Measurements from ENCODE around the gene LMO3.

LMO3 gene

GRCh38 chr12:16579041-16579440, 26.9 kb downstream of the LMO3 start:
- no peak for TF ChIP-seq CTCF (conservative IDR thresholded peaks at IDR 0.05; ENCODE audit: low read depth, low read length)
- H3K4me3 ChIP-seq (IDR thresholded peaks at IDR 0.05; ENCODE audit: insufficient read depth, low read depth, low read length): no peak overlapping the region
- no peak overlapping the region for H2AFZ ChIP-seq (ENCODE audit: low read depth)
- H3K4me1 ChIP-seq (ENCODE audit: low read depth, poor library complexity, severe bottlenecking): no peaks in the 10 kb centered on the region
- no peaks in the 10 kb centered on the region for H3K79me2 ChIP-seq (ENCODE audit: insufficient read depth, low read depth)
- H3K27me3 ChIP-seq (ENCODE audit: insufficient read depth, low read depth): no peaks in the 10 kb centered on the region
- no peak overlapping the region for H3K9ac ChIP-seq
- H3K36me3 ChIP-seq (ENCODE audit: insufficient read depth): no peaks in the 10 kb centered on the region
- H3K4me2 ChIP-seq: no peak overlapping the region
- no peak overlapping the region for H3K27ac ChIP-seq
- no peaks in the 10 kb centered on the region for H4K20me1 ChIP-seq (ENCODE audit: insufficient read depth)

- H2AFZ ChIP-seq (ENCODE audit: low read depth): no peak overlapping the region
- no peaks in the 10 kb centered on the region for H4K20me1 ChIP-seq (ENCODE audit: insufficient read depth)
- H3K27ac ChIP-seq: no peak overlapping the region
- no peak overlapping the region for H3K4me2 ChIP-seq
- H3K79me2 ChIP-seq (ENCODE audit: insufficient read depth, low read depth): no peaks in the 10 kb centered on the region
- no peak overlapping the region for H3K9ac ChIP-seq
- H3K27me3 ChIP-seq (ENCODE audit: insufficient read depth, low read depth): no peaks in the 10 kb centered on the region
- H3K36me3 ChIP-seq (ENCODE audit: insufficient read depth): no peaks in the 10 kb centered on the region
- H3K4me1 ChIP-seq (ENCODE audit: low read depth, poor library complexity, severe bottlenecking): no peaks in the 10 kb centered on the region
- H3K4me3 ChIP-seq (IDR thresholded peaks at IDR 0.05; ENCODE audit: insufficient read depth, low read depth, low read length): no peak overlapping the region
- no peak for TF ChIP-seq CTCF (conservative IDR thresholded peaks at IDR 0.05; ENCODE audit: low read depth, low read length)
Measured at GRCh38 chr12:16573398-16574077, 32.4 kb downstream of the LMO3 start.

- H2AFZ ChIP-seq (ENCODE audit: low read depth): no peak overlapping the region
Measured at GRCh38 chr12:16568873-16569272, 37.1 kb downstream of the LMO3 start.

GRCh38 chr12:16564675-16565074, 41.3 kb downstream of the LMO3 start:
- Histone ChIP-seq H3K9ac (no peak overlapping the region), H3K27me3 (ENCODE audit: insufficient read depth, low read depth) (no peaks in the 10 kb centered on the region)
- no peak for TF ChIP-seq CTCF (conservative IDR thresholded peaks at IDR 0.05; ENCODE audit: low read depth, low read length)

More at GRCh38 chr12:16568873-16569272, 37.1 kb downstream of the LMO3 start:
- Histone ChIP-seq H3K4me1 (ENCODE audit: low read depth, poor library complexity, severe bottlenecking) (no peaks in the 10 kb centered on the region), H4K20me1 (ENCODE audit: insufficient read depth) (no peaks in the 10 kb centered on the region), H3K4me2 (no peak overlapping the region), H3K79me2 (ENCODE audit: insufficient read depth, low read depth) (no peaks in the 10 kb centered on the region), H3K9ac (no peak overlapping the region), H3K27me3 (ENCODE audit: insufficient read depth, low read depth) (no peaks in the 10 kb centered on the region), H3K27ac (no peak overlapping the region), H3K4me3 (IDR thresholded peaks at IDR 0.05; ENCODE audit: insufficient read depth, low read depth, low read length) (no peak overlapping the region), H3K36me3 (ENCODE audit: insufficient read depth) (no peaks in the 10 kb centered on the region)
- no peak for TF ChIP-seq CTCF (conservative IDR thresholded peaks at IDR 0.05; ENCODE audit: low read depth, low read length)

More at GRCh38 chr12:16564675-16565074, 41.3 kb downstream of the LMO3 start:
- H3K36me3 ChIP-seq (ENCODE audit: insufficient read depth): no peaks in the 10 kb centered on the region
- no peak overlapping the region for H3K27ac ChIP-seq
- no peaks in the 10 kb centered on the region for H4K20me1 ChIP-seq (ENCODE audit: insufficient read depth)
- no peaks in the 10 kb centered on the region for H3K4me1 ChIP-seq (ENCODE audit: low read depth, poor library complexity, severe bottlenecking)
- no peak overlapping the region for H3K4me2 ChIP-seq
- H3K4me3 ChIP-seq (IDR thresholded peaks at IDR 0.05; ENCODE audit: insufficient read depth, low read depth, low read length): no peak overlapping the region
- no peaks in the 10 kb centered on the region for H3K79me2 ChIP-seq (ENCODE audit: insufficient read depth, low read depth)
- H2AFZ ChIP-seq (ENCODE audit: low read depth): no peak overlapping the region

All from KMS-11 (cell line).